ENCODE results near the gene TTC28. TPM values are rescaled to one million over a fixed set of nuclear protein-coding genes. Genes with fewer than 3 reads are reported as not detected.
"Not testable (repeated sequence)": the region's sequence is repeated elsewhere in the genome, so short reads cannot be mapped to it uniquely, and the experiment has no call there.

TTC28 gene
- total RNA-seq, 5 donors from 2014 or later (not counting 1 experiment from before 2014, with no cell fraction given), result 2.3 to 7.8 (median 3.0) TPM

GRCh38 chr22:28562324-28562723 lies 117.3 kb downstream of the TTC28 start:
- Mint-ChIP-seq H3K4me3 (no peak overlapping the region), H3K9me3 (peaks cover 0 to under 1% (median 0%) of the 10 kb centered on the region in 3 donors), H3K4me1 (no peaks in the 10 kb centered on the region), H3K27me3 (peaks cover 16 to 38% of the 10 kb centered on the region in 2 donors), H3K36me3 (no peaks in the 10 kb centered on the region), H3K27ac (no peak overlapping the region)
- H3K27ac ChIP-seq (ENCODE audit: low read length), result no peak overlapping the region
- no peaks in the 10 kb centered on the region for H3K36me3 ChIP-seq (ENCODE audit: control insufficient read depth in 2 of 2, extremely low read depth in 1 of 2, insufficient read depth in 1 of 2, low read length in 1 of 2)
- ChIA-PET POLR2A (no interaction called here), CTCF (no interaction called here)
- DNase-seq (no peak), ATAC-seq (replicated peaks in 1 of 4) (no peak)
- H3K9me3 ChIP-seq, result no peaks in the 10 kb centered on the region
- no peak overlapping the region for H3K4me3 ChIP-seq (ENCODE audit: control insufficient read depth in 1 of 2, extremely low read depth in 1 of 2, low read length in 1 of 2)
- H3K4me1 ChIP-seq (ENCODE audit: control insufficient read depth in 1 of 2, extremely low read depth in 1 of 2, insufficient read depth in 2 of 2, low read length in 2 of 2), result no peaks in the 10 kb centered on the region
- WGBS (ENCODE audit: insufficient coverage), result no CpG with 5 or more reads among the region's 1 CpG
- peaks cover 0 to 6% of the 10 kb centered on the region in 2 experiments for H3K27me3 ChIP-seq (replicated peaks in 1 of 2; ENCODE audit: control insufficient read depth in 2 of 2, extremely low read depth in 1 of 2, insufficient read depth in 2 of 2, low read length in 1 of 2)

DNA sequence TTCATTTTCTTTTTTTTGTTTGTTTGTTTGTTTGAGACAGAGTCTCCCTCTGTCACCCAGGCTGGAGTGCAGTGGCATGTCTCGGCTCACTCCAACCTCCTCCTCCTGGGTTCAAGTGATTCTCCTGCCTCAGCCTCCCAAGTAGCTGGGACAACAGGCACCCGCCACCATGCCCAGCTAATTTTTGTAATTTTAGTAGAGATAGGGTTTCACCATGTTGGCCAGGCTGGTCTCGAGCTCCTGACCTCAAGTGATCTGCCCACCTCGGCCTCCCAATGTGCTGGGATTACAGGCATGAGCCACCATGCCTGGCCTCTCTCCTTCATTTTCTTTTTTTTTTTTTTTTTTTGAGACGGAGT lies 118.9 kb downstream of the TTC28 start:
- H3K27me3 ChIP-seq (replicated peaks in 1 of 2; ENCODE audit: control insufficient read depth in 2 of 2, extremely low read depth in 1 of 2, insufficient read depth in 2 of 2, low read length in 1 of 2); H3K4me1 Mint-ChIP-seq; H3K36me3 ChIP-seq (ENCODE audit: control insufficient read depth in 2 of 2, extremely low read depth in 1 of 2, insufficient read depth in 1 of 2, low read length in 1 of 2); H3K9me3 Mint-ChIP-seq; H3K27ac ChIP-seq (ENCODE audit: low read length); H3K36me3 Mint-ChIP-seq; ATAC-seq (replicated peaks in 1 of 4); H3K9me3 ChIP-seq; H3K27ac Mint-ChIP-seq; H3K4me3 Mint-ChIP-seq; DNase-seq; POLR2A ChIA-PET; CTCF ChIA-PET; H3K4me3 ChIP-seq (ENCODE audit: control insufficient read depth in 1 of 2, extremely low read depth in 1 of 2, low read length in 1 of 2); H3K4me1 ChIP-seq (ENCODE audit: control insufficient read depth in 1 of 2, extremely low read depth in 1 of 2, insufficient read depth in 2 of 2, low read length in 2 of 2): not testable (repeated sequence)
- peaks cover 11 to 33% of the 10 kb centered on the region in 2 donors for H3K27me3 Mint-ChIP-seq
- no CpG with 5 or more reads among the region's 5 CpGs for WGBS (ENCODE audit: insufficient coverage)

GRCh38 chr22:28560046-28560742 lies 119.4 kb downstream of the TTC28 start:
- H3K27me3 ChIP-seq (replicated peaks in 1 of 2; ENCODE audit: control insufficient read depth in 2 of 2, extremely low read depth in 1 of 2, insufficient read depth in 2 of 2, low read length in 1 of 2), result peaks cover 0 to 6% of the 10 kb centered on the region in 2 experiments
- H3K9me3 ChIP-seq, result no peaks in the 10 kb centered on the region
- Mint-ChIP-seq H3K9me3 (peaks cover 0 to 4% (median 0%) of the 10 kb centered on the region in 3 donors), H3K27ac (no peak overlapping the region), H3K36me3 (no peaks in the 10 kb centered on the region), H3K4me3 (no peak overlapping the region), H3K4me1 (no peaks in the 10 kb centered on the region), H3K27me3 (peaks cover 10 to 35% of the 10 kb centered on the region in 2 donors)
- ATAC-seq (replicated peaks in 1 of 4), result no peak
- no peak for DNase-seq
- ChIA-PET CTCF (no interaction called here), POLR2A (no interaction called here)
- H3K4me1 ChIP-seq (ENCODE audit: control insufficient read depth in 1 of 2, extremely low read depth in 1 of 2, insufficient read depth in 2 of 2, low read length in 2 of 2), result no peaks in the 10 kb centered on the region
- 96% methylated on average over 2 of the region's 2 CpGs for WGBS (ENCODE audit: insufficient coverage)
- no peak overlapping the region for H3K27ac ChIP-seq (ENCODE audit: low read length)
- H3K36me3 ChIP-seq (ENCODE audit: control insufficient read depth in 2 of 2, extremely low read depth in 1 of 2, insufficient read depth in 1 of 2, low read length in 1 of 2), result no peaks in the 10 kb centered on the region
- H3K4me3 ChIP-seq (ENCODE audit: control insufficient read depth in 1 of 2, extremely low read depth in 1 of 2, low read length in 1 of 2), result no peak overlapping the region

DNA sequence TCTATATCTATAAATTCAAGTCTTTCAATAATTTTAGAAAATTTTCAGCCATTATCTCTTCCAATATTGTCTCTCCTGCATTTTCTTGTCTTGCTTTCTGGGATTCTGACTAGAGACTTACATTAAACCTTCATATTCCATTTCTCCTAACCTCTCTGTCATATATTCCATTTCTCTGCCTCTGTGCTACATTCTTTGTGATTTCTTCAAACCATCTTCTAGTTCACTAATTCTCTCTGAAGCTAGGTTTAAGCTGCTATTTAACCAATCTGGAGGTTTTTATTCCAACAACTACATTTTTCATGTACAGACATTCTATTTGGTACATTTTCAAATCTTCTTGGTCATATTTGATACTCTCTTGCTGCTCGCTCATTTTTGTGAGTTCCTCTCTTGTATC lies 122.5 kb downstream of the TTC28 start:
- Histone ChIP-seq H3K27ac (ENCODE audit: low read length) (no peak overlapping the region), H3K4me1 (ENCODE audit: control insufficient read depth in 1 of 2, extremely low read depth in 1 of 2, insufficient read depth in 2 of 2, low read length in 2 of 2) (no peaks in the 10 kb centered on the region), H3K27me3 (replicated peaks in 1 of 2; ENCODE audit: control insufficient read depth in 2 of 2, extremely low read depth in 1 of 2, insufficient read depth in 2 of 2, low read length in 1 of 2) (peaks cover 0 to 2% of the 10 kb centered on the region in 2 experiments), H3K36me3 (ENCODE audit: control insufficient read depth in 2 of 2, extremely low read depth in 1 of 2, insufficient read depth in 1 of 2, low read length in 1 of 2) (no peaks in the 10 kb centered on the region), H3K4me3 (ENCODE audit: control insufficient read depth in 1 of 2, extremely low read depth in 1 of 2, low read length in 1 of 2) (no peak overlapping the region), H3K9me3 (no peaks in the 10 kb centered on the region)
- WGBS (ENCODE audit: insufficient coverage), result no CpG with 5 or more reads among the region's 1 CpG
- DNase-seq (no peak), ATAC-seq (replicated peaks in 1 of 4) (no peak)
- peaks cover 6 to 28% of the 10 kb centered on the region in 2 donors for H3K27me3 Mint-ChIP-seq
- peaks cover 0 to 4% (median 0%) of the 10 kb centered on the region in 3 donors for H3K9me3 Mint-ChIP-seq
- no peak overlapping the region for H3K27ac Mint-ChIP-seq
- ChIA-PET CTCF (interaction anchor here in 1 of 2 donors (0.6 kb wide), 1 partner anchor 391 kb away, joined by 4 read pairs; no protein-coding TSS in a partner anchor), POLR2A (no interaction called here)
- H3K4me3 Mint-ChIP-seq, result no peak overlapping the region
- no peaks in the 10 kb centered on the region for H3K4me1 Mint-ChIP-seq
- H3K36me3 Mint-ChIP-seq, result no peaks in the 10 kb centered on the region

GRCh38 chr22:28553108-28553866 lies 126.4 kb downstream of the TTC28 start:
- H3K27ac Mint-ChIP-seq; ATAC-seq (replicated peaks in 1 of 4); H3K4me1 ChIP-seq (ENCODE audit: control insufficient read depth in 1 of 2, extremely low read depth in 1 of 2, insufficient read depth in 2 of 2, low read length in 2 of 2); H3K27ac ChIP-seq (ENCODE audit: low read length); H3K36me3 ChIP-seq (ENCODE audit: control insufficient read depth in 2 of 2, extremely low read depth in 1 of 2, insufficient read depth in 1 of 2, low read length in 1 of 2); H3K4me3 ChIP-seq (ENCODE audit: control insufficient read depth in 1 of 2, extremely low read depth in 1 of 2, low read length in 1 of 2); H3K27me3 ChIP-seq (replicated peaks in 1 of 2; ENCODE audit: control insufficient read depth in 2 of 2, extremely low read depth in 1 of 2, insufficient read depth in 2 of 2, low read length in 1 of 2); H3K36me3 Mint-ChIP-seq; H3K9me3 Mint-ChIP-seq; H3K9me3 ChIP-seq; DNase-seq; H3K4me1 Mint-ChIP-seq; POLR2A ChIA-PET; CTCF ChIA-PET; H3K4me3 Mint-ChIP-seq: not testable (repeated sequence)
- H3K27me3 Mint-ChIP-seq, result peaks cover 10 to 19% of the 10 kb centered on the region in 2 donors
- WGBS (ENCODE audit: insufficient coverage), result 93% methylated on average over 17 of the region's 51 CpGs

DNA sequence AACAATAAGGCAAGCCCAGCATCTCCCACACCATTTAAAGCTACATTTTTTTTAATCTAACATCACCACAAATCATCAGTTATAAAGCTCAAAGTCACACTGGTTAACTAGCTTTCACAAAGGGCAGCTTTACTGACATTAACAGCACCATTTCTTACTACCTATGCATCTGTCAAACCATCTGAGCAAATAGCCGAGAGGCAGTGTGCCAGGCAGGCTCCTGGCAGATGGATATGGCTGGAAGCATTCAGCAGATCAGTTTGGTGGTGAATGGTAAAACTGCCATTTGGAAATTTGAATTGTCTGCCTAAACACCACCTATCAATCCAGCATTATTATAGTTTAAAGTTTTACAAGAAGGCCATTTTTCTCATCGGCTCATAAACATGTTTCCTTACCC lies 131.2 kb downstream of the TTC28 start:
- no peaks in the 10 kb centered on the region for H3K27me3 ChIP-seq (replicated peaks in 1 of 2; ENCODE audit: control insufficient read depth in 2 of 2, extremely low read depth in 1 of 2, insufficient read depth in 2 of 2, low read length in 1 of 2)
- ChIA-PET POLR2A (no interaction called here), CTCF (interaction anchor here in 1 of 2 donors (0.6 kb wide), 1 partner anchor 70 kb away, joined by 4 read pairs; no protein-coding TSS in a partner anchor)
- no peak overlapping the region for H3K27ac ChIP-seq (ENCODE audit: low read length)
- Mint-ChIP-seq H3K27me3 (peaks cover 4 to 5% of the 10 kb centered on the region in 2 donors), H3K4me1 (no peaks in the 10 kb centered on the region), H3K36me3 (no peaks in the 10 kb centered on the region), H3K4me3 (no peak overlapping the region), H3K9me3 (no peaks in the 10 kb centered on the region), H3K27ac (no peak overlapping the region)
- WGBS (ENCODE audit: insufficient coverage), result no CpG with 5 or more reads among the region's 2 CpGs
- DNase-seq, result no peak
- no peak for ATAC-seq (replicated peaks in 1 of 4)
- H3K9me3 ChIP-seq, result no peaks in the 10 kb centered on the region
- H3K4me3 ChIP-seq (ENCODE audit: control insufficient read depth in 1 of 2, extremely low read depth in 1 of 2, low read length in 1 of 2), result no peak overlapping the region
- no peaks in the 10 kb centered on the region for H3K36me3 ChIP-seq (ENCODE audit: control insufficient read depth in 2 of 2, extremely low read depth in 1 of 2, insufficient read depth in 1 of 2, low read length in 1 of 2)
- H3K4me1 ChIP-seq (ENCODE audit: control insufficient read depth in 1 of 2, extremely low read depth in 1 of 2, insufficient read depth in 2 of 2, low read length in 2 of 2), result no peaks in the 10 kb centered on the region

Measured in T-cell (primary cell).